Endodermal cell (in vitro differentiated cells): ENCODE results near the gene DGKD. TPM values are rescaled to one million over a fixed set of nuclear protein-coding genes. Genes with fewer than 3 reads are reported as not detected.

ENCODE experiments used
- DNase-seq: peaks from one replicate; pipeline ENCODE4 v3.0.0-alpha.2; 2017
- H3K27ac ChIP-seq: 2 replicates; pipeline ENCODE4 v1.5.1; 2013; ENCODE audit warnings: mild to moderate bottlenecking, low read depth, low read length, moderate library complexity
- H3K27me3 ChIP-seq: 2 replicates; pipeline ENCODE4 v1.6.1; 2013; ENCODE audit warnings: mild to moderate bottlenecking, low read length, moderate library complexity; ENCODE audit not compliant: insufficient read depth, control insufficient read depth, poor library complexity, severe bottlenecking
- H3K36me3 ChIP-seq: 2 replicates; pipeline ENCODE4 v1.7.0; 2013; ENCODE audit warnings: mild to moderate bottlenecking, low read length, moderate library complexity; ENCODE audit not compliant: control insufficient read depth, insufficient read depth
- H3K4me1 ChIP-seq: one replicate; pipeline ENCODE4 v1.7.0; 2013; ENCODE audit warnings: low read length; ENCODE audit not compliant: control insufficient read depth, insufficient read depth
- H3K4me3 ChIP-seq: 2 replicates; pipeline ENCODE4 v1.5.1; 2013; ENCODE audit warnings: mild to moderate bottlenecking, low read length, moderate library complexity
- H3K9ac ChIP-seq: 2 replicates; pipeline ENCODE4 v1.6.1; 2013; ENCODE audit warnings: mild to moderate bottlenecking, low read length, moderate library complexity; ENCODE audit not compliant: poor library complexity, severe bottlenecking; ENCODE audit errors: extremely low read depth
- H3K9me3 ChIP-seq: 2 replicates; pipeline ENCODE4 v1.6.1; 2013; ENCODE audit warnings: mild to moderate bottlenecking, low read length, moderate library complexity; ENCODE audit not compliant: control insufficient read depth
- H3K27ac Mint-ChIP-seq: 2 replicates; pipeline ENCODE4 v1.8.0; 2020; ENCODE audit warnings: mixed read lengths
- H3K27me3 Mint-ChIP-seq: 2 replicates; pipeline ENCODE4 v1.8.0; 2021; ENCODE audit warnings: mild to moderate bottlenecking, mixed read lengths; ENCODE audit not compliant: insufficient read depth
- H3K36me3 Mint-ChIP-seq: 2 replicates; pipeline ENCODE4 v1.8.0; 2020; ENCODE audit warnings: low read depth, mixed read lengths
- H3K4me1 Mint-ChIP-seq: 2 replicates; pipeline ENCODE4 v1.8.0; 2020; ENCODE audit warnings: mixed read lengths
- H3K4me3 Mint-ChIP-seq: 2 replicates; pipeline ENCODE4 v1.8.0; 2020; ENCODE audit warnings: mild to moderate bottlenecking, moderate library complexity, mixed read lengths
- H3K9me3 Mint-ChIP-seq: 2 replicates; pipeline ENCODE4 v1.8.0; 2020; ENCODE audit warnings: mild to moderate bottlenecking, mixed read lengths
- WGBS, 2 experiments: methylation state at CpG; one replicate each; pipeline versions ENCODE4 v1.1.5 to v1.1.7; 2013; ENCODE audit warnings: missing lambda C conversion rate in 2 of 2, mixed read lengths in 1 of 2; ENCODE audit not compliant: insufficient coverage in 1 of 2, insufficient read length in 1 of 2; 5-methylcytosine and 5-hydroxymethylcytosine counted together
- total RNA-seq, 2 donors: library from RNA; stranded (reverse); fragmentation: NEBNext Ultra II Directional in 1 of 2; extraction: Animal tissue kit (Norgen Biotek cat#: 25700) in 1 of 2; gene quantifications; 2 replicates in 1 of 2; 3 replicates in 1 of 2; pipeline ENCODE4 v1.2.1, GENCODE V29; 2021
- TF ChIP-seq, protein P1 (sequence below): fragments of 200-600 bp; sonication (generic); conservative IDR thresholded peaks from 2 replicates; pipeline ENCODE4 v1.5.0; 2021; ENCODE audit warnings: antibody characterized with exemption, mild to moderate bottlenecking

DGKD gene
- total RNA-seq, 2 donors from 2014 or later: 39.2 to 46.9 TPM

DNA sequence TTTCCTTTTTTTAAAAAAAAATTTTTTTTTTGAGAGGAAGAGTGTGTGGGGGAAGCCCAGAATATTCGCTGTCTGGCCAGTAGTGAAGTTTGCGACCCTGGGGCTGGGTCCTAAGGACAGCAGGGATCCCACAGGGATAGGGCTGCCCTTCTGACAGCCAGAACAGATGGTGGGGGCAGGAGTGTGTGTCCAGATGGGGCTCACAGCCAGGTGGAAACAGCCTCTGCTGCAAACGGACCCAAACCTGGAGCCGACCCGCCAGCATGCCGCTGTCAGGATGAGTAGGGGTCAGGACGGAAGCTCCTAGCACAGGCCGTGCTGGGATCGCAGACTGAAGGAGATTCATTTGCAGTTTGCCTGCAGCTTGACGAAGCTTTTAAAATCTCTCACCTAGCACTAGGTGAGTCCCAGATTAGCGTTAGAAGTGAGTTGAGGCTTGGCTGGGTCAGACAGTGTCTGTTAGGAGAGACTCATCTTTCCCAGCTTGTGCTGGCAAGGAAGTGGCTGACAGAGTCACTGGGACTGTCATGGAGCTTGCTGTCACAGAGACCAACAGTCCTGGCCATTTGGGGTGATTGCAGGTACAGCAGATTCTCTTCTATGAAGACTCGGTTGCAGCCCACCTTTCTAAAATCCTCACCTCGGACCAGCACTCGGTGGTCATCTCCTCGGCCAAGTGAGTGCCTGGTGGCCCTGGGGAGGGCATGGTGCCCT is 93.4 kb downstream of the DGKD start:
- Histone ChIP-seq H3K4me3 (no peak overlapping the region), H3K9me3 (no peaks in the 10 kb centered on the region), H3K4me1 (no peaks in the 10 kb centered on the region), H3K9ac (no peak overlapping the region), H3K27ac (no peak overlapping the region), H3K27me3 (no peaks in the 10 kb centered on the region), H3K36me3 (peaks cover 11% of the 10 kb centered on the region)
- peaks cover 4% of the 10 kb centered on the region for H3K4me1 Mint-ChIP-seq
- no peak overlapping the region for H3K4me3 Mint-ChIP-seq
- WGBS, 2 experiments: 90% methylated on average over 15 of the region's 15 CpGs
- TF ChIP-seq, protein P1, sequence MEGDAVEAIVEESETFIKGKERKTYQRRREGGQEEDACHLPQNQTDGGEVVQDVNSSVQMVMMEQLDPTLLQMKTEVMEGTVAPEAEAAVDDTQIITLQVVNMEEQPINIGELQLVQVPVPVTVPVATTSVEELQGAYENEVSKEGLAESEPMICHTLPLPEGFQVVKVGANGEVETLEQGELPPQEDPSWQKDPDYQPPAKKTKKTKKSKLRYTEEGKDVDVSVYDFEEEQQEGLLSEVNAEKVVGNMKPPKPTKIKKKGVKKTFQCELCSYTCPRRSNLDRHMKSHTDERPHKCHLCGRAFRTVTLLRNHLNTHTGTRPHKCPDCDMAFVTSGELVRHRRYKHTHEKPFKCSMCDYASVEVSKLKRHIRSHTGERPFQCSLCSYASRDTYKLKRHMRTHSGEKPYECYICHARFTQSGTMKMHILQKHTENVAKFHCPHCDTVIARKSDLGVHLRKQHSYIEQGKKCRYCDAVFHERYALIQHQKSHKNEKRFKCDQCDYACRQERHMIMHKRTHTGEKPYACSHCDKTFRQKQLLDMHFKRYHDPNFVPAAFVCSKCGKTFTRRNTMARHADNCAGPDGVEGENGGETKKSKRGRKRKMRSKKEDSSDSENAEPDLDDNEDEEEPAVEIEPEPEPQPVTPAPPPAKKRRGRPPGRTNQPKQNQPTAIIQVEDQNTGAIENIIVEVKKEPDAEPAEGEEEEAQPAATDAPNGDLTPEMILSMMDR: no peak
- peaks cover 44% of the 10 kb centered on the region for H3K36me3 Mint-ChIP-seq
- no peak overlapping the region for H3K27ac Mint-ChIP-seq
- H3K27me3 Mint-ChIP-seq: no peaks in the 10 kb centered on the region
- H3K9me3 Mint-ChIP-seq: no peaks in the 10 kb centered on the region
- peak; percentile 46 for DNase-seq

DNA sequence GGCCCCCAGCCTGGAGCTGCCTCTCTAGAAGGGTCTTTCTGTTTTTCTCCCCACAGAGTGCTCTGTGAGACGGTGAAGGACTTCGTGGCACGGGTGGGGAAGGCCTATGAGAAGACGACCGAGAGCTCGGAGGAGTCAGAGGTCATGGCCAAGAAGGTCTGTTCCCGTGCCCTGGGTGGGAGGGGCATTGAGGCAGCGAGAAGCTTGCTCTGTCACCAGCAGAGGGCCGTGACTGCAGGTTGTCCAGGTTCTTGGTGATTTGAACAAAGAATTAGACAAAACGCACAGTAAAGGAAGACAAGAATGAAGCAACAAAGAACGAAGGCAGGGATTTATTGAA is 93.9 kb downstream of the DGKD start:
- no peak overlapping the region for H3K27ac Mint-ChIP-seq
- Histone ChIP-seq H3K27me3 (no peaks in the 10 kb centered on the region), H3K36me3 (peaks cover 11% of the 10 kb centered on the region), H3K4me1 (no peaks in the 10 kb centered on the region), H3K9me3 (no peaks in the 10 kb centered on the region), H3K4me3 (no peak overlapping the region), H3K9ac (no peak overlapping the region), H3K27ac (no peak overlapping the region)
- H3K36me3 Mint-ChIP-seq: peaks cover 45% of the 10 kb centered on the region
- peak; percentile 81 for DNase-seq
- H3K4me3 Mint-ChIP-seq: no peak overlapping the region
- H3K27me3 Mint-ChIP-seq: no peaks in the 10 kb centered on the region
- TF ChIP-seq, protein P1: peak; percentile 71
- H3K4me1 Mint-ChIP-seq: peaks cover 4% of the 10 kb centered on the region
- WGBS, 2 experiments: 87 to 92% methylated on average over 9 to 11 of the region's 11 CpGs
- H3K9me3 Mint-ChIP-seq: no peaks in the 10 kb centered on the region

GRCh38 chr2:233448575-233448974 is 94.3 kb downstream of the DGKD start:
- TF ChIP-seq, protein P1: no peak
- Histone ChIP-seq H3K4me1 (no peaks in the 10 kb centered on the region), H3K27me3 (no peaks in the 10 kb centered on the region), H3K9me3 (no peaks in the 10 kb centered on the region), H3K4me3 (no peak overlapping the region), H3K9ac (no peak overlapping the region), H3K36me3 (peaks cover 11% of the 10 kb centered on the region), H3K27ac (no peak overlapping the region)
- no peak overlapping the region for H3K27ac Mint-ChIP-seq
- no peak for DNase-seq
- 85 to 88% methylated on average over 4 of the region's 4 CpGs for WGBS, 2 experiments
- H3K4me1 Mint-ChIP-seq: peaks cover 4% of the 10 kb centered on the region
- H3K9me3 Mint-ChIP-seq: no peaks in the 10 kb centered on the region
- H3K4me3 Mint-ChIP-seq: no peak overlapping the region
- no peaks in the 10 kb centered on the region for H3K27me3 Mint-ChIP-seq
- peaks cover 48% of the 10 kb centered on the region for H3K36me3 Mint-ChIP-seq
